Osteocyte (in vitro differentiated cells): ENCODE data around the gene TRIM66. TPM values are rescaled to one million over a fixed set of nuclear protein-coding genes. Genes with fewer than 3 reads are reported as not detected.

ENCODE experiments used
- DNase-seq: peaks from one replicate; pipeline ENCODE4 v3.0.0; 2021; ENCODE audit warnings: mixed read lengths; ENCODE audit not compliant: unreplicated experiment; ENCODE audit errors: extremely low spot score
- H3K27ac Mint-ChIP-seq: one replicate; pipeline ENCODE4 v1.8.0; 2021; ENCODE audit warnings: mild to moderate bottlenecking, mixed read lengths; ENCODE audit not compliant: unreplicated experiment
- H3K27me3 Mint-ChIP-seq: one replicate; pipeline ENCODE4 v1.8.0; 2021; ENCODE audit warnings: mixed read lengths; ENCODE audit not compliant: unreplicated experiment
- H3K36me3 Mint-ChIP-seq: one replicate; pipeline ENCODE4 v1.8.0; 2021; ENCODE audit warnings: mixed read lengths; ENCODE audit not compliant: unreplicated experiment
- H3K4me1 Mint-ChIP-seq: one replicate; pipeline ENCODE4 v1.8.0; 2021; ENCODE audit warnings: mixed read lengths; ENCODE audit not compliant: unreplicated experiment
- H3K4me3 Mint-ChIP-seq: one replicate; pipeline ENCODE4 v1.8.0; 2021; ENCODE audit warnings: mild to moderate bottlenecking, moderate library complexity, mixed read lengths; ENCODE audit not compliant: unreplicated experiment
- H3K9me3 Mint-ChIP-seq: one replicate; pipeline ENCODE4 v1.8.0; 2021; ENCODE audit warnings: mixed read lengths; ENCODE audit not compliant: unreplicated experiment
- total RNA-seq: library from RNA; stranded (reverse); gene quantifications from 2 replicates; pipeline ENCODE4 v1.2.1, GENCODE V29; 2021
- TF ChIP-seq, protein P1 (sequence below): fragments of 200-600 bp; sonication (generic); IDR thresholded peaks from 2 replicates; pipeline ENCODE4 v1.5.0; 2021; ENCODE audit warnings: antibody characterized with exemption, mild to moderate bottlenecking, moderate library complexity

The TRIM66 gene
- total RNA-seq, 1 donor from 2014 or later, result 10.0 TPM

DNA sequence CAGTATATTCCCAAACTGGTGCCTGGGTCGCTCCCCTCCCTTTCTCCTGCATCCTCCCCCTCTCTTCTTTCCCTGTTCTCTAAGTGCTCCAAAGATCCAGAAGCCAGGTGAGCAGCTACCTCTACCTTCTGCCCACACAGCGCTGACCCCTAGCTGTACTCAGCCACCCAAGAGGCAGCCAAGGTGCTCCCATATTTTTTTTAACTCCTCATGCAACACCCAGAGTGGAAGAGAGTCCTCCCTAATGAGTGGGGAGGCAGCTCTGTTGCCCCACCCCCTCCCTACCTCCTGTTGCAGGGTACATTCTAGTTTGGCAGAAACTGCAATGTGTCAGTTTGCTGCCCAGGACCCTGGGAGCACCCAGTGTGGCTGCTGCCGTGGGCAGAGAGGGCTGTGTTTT is 40.3 kb upstream of the TRIM66 start:
- Mint-ChIP-seq H3K27me3 (no peaks in the 10 kb centered on the region), H3K36me3 (peaks cover 32% of the 10 kb centered on the region), H3K4me1 (peaks cover 70% of the 10 kb centered on the region), H3K4me3 (no peak overlapping the region), H3K9me3 (no peaks in the 10 kb centered on the region), H3K27ac (peak overlapping the region; percentile 93)
- DNase-seq, result no peak
- TF ChIP-seq, protein P1, sequence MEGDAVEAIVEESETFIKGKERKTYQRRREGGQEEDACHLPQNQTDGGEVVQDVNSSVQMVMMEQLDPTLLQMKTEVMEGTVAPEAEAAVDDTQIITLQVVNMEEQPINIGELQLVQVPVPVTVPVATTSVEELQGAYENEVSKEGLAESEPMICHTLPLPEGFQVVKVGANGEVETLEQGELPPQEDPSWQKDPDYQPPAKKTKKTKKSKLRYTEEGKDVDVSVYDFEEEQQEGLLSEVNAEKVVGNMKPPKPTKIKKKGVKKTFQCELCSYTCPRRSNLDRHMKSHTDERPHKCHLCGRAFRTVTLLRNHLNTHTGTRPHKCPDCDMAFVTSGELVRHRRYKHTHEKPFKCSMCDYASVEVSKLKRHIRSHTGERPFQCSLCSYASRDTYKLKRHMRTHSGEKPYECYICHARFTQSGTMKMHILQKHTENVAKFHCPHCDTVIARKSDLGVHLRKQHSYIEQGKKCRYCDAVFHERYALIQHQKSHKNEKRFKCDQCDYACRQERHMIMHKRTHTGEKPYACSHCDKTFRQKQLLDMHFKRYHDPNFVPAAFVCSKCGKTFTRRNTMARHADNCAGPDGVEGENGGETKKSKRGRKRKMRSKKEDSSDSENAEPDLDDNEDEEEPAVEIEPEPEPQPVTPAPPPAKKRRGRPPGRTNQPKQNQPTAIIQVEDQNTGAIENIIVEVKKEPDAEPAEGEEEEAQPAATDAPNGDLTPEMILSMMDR, result no peak

DNA sequence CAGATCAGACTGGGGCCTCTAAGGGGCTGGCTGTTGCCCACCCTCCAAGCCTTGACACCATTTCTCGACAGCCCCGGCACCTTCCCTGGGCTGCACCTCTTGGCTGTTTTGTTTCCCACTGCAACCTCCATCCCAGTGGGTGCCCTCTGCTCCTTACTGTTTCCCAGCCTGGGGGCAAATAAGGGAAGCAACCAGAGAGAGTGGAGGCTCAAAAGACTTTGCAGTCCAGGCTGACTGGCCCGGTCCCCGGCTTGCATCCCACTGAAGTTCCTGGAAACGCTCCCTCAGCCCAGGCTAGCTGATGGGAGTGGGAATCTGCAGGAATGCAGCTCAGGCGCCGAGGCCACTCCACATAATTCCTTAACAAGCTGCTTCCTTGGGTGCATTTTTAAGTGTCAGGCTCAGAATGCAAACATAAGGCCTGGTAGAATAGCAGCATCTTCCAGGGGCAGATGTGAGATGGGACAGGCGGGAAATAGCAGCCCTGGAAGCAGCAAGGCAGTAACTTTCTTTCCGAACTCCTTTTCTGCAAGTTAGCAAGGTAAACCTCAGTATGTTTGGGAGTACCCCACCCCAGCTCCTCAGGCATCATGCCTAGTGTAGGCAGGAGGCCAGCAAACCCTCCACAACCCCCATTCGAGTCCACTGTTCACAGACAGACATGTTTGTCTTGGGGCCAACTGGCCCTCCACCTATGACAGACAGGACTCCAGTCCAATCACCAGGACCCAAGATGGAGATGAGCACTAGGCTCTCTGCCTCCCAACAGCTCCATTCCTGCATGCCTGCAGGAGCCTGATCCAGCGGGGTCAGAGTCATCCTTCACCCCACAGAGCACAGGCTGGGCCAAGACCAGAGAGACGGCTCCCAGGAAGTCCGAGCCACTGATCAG is 39.4 kb upstream of the TRIM66 start:
- Mint-ChIP-seq H3K9me3 (no peaks in the 10 kb centered on the region), H3K4me3 (peak overlapping the region; percentile 40), H3K27me3 (no peaks in the 10 kb centered on the region), H3K36me3 (peaks cover 31% of the 10 kb centered on the region), H3K27ac (peak overlapping the region; percentile 93), H3K4me1 (peaks cover 70% of the 10 kb centered on the region)
- TF ChIP-seq, protein P1, result no peak
- DNase-seq, result no peak

DNA sequence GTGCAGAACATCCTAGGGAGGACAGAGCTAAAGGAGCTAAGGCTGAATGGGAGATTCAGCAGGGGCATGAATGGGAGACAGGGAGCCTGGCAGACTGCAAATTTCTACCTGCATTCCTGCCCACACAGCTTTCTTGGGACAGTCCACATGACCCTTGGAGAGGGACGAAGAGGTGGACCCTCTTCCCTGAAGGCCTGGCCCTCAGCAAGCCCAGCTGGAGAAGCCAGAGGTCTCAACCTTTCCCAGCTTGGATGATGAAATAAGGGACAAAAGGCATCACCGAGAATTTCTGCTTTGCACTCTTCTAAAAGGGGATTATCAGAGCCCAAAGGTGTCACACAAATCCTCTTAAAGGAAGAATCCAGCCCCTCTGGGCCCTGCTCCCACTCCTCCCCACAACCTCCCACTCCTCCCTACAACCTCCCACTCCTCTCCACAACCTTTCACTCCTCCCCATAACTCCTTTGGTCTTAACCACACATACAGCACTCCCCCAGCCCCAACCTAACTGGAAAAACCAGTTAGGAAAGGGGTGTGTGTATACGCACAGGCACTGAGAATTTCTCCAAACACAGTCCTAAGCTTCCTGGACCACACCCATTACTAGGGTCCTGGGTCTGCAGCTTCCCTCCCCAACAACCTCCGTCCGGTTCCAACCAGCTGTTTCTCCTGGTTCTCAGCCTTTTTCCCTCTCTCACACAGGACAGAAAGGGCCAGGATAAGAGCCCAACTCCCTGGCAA is 38.6 kb upstream of the TRIM66 start:
- no peak for DNase-seq
- peaks cover 29% of the 10 kb centered on the region for H3K36me3 Mint-ChIP-seq
- no peaks in the 10 kb centered on the region for H3K9me3 Mint-ChIP-seq
- H3K27me3 Mint-ChIP-seq, result no peaks in the 10 kb centered on the region
- H3K4me3 Mint-ChIP-seq, result peak overlapping the region; percentile 15
- peak overlapping the region; percentile 93 for H3K27ac Mint-ChIP-seq
- TF ChIP-seq, protein P1, result no peak
- peaks cover 65% of the 10 kb centered on the region for H3K4me1 Mint-ChIP-seq

DNA sequence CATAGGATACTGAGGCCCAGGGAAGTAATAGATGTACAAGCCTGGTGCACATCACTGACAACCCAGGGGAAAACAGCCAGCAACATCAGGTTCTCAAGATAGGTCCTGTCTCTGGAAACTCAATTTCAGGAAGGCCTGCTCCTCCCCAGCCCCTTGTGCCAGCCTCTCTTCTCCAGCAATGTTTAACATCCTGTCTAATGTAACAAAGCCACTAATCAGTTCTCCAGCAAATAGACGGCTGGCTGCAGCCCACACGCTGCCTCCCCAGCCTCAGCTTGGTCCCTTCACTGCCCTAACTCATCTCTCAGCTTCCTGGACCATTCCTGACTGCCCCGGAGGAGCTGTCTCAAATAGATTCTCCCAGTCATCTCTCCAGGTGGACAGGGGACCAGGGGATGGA is 37.9 kb upstream of the TRIM66 start:
- Mint-ChIP-seq H3K4me3 (no peak overlapping the region), H3K27me3 (no peaks in the 10 kb centered on the region), H3K9me3 (no peaks in the 10 kb centered on the region), H3K27ac (peak overlapping the region; percentile 93), H3K36me3 (peaks cover 29% of the 10 kb centered on the region), H3K4me1 (peaks cover 65% of the 10 kb centered on the region)
- TF ChIP-seq, protein P1, result no peak
- DNase-seq, result no peak

DNA sequence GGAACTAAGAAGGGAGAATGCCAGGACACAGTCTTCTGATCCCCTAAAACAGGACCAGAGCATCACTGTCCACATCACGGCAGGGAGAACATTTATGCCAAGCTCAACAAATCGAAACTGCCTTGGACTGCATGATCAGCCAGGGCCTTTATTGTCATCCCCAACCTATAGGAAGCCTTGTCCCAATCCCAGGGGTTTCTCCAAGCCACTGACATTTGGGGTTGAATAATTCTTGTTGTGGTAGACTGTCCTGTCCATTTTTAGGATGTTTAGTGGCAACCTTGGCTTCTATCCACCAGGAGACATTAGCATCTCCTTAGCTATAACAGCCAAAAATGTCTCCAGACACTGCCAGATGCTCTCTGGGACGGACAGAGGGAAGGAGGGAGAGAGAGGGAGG is 37.3 kb upstream of the TRIM66 start:
- H3K36me3 Mint-ChIP-seq, result peaks cover 31% of the 10 kb centered on the region
- peak overlapping the region; percentile 93 for H3K27ac Mint-ChIP-seq
- H3K4me1 Mint-ChIP-seq, result peaks cover 68% of the 10 kb centered on the region
- no peak for DNase-seq
- H3K4me3 Mint-ChIP-seq, result no peak overlapping the region
- no peaks in the 10 kb centered on the region for H3K27me3 Mint-ChIP-seq
- no peaks in the 10 kb centered on the region for H3K9me3 Mint-ChIP-seq
- TF ChIP-seq, protein P1, result no peak
